ENCODE measurements around the gene CCDC18.

DNA sequence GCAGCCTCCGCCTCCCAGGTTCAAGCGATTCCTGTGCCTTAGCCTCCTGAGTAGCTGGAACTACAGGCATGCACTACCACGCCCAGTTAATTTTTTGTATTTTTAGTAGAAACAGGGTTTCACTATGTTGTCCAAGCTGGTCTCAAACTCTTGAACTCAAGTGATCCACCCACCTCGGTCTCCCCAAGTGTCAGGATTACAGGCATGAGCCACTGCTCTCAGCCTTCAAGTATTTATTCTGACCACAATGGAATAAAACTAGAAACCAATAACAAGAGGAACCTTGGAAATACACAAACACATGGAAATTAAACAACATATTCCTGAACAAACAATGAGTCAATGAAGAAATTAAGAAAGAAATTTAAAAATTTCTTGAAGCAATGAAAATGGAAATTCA, 132.5 kb downstream of the CCDC18 start:
- TF ChIP-seq, protein P1, sequence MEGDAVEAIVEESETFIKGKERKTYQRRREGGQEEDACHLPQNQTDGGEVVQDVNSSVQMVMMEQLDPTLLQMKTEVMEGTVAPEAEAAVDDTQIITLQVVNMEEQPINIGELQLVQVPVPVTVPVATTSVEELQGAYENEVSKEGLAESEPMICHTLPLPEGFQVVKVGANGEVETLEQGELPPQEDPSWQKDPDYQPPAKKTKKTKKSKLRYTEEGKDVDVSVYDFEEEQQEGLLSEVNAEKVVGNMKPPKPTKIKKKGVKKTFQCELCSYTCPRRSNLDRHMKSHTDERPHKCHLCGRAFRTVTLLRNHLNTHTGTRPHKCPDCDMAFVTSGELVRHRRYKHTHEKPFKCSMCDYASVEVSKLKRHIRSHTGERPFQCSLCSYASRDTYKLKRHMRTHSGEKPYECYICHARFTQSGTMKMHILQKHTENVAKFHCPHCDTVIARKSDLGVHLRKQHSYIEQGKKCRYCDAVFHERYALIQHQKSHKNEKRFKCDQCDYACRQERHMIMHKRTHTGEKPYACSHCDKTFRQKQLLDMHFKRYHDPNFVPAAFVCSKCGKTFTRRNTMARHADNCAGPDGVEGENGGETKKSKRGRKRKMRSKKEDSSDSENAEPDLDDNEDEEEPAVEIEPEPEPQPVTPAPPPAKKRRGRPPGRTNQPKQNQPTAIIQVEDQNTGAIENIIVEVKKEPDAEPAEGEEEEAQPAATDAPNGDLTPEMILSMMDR (conservative IDR thresholded peaks at IDR 0.05; ENCODE audit: low read length) = no peak
- no peak for TF ChIP-seq EZH2phosphoT487 (IDR thresholded peaks at IDR 0.05; ENCODE audit: borderline replicate concordance, low read depth, low read length)

Measured in OCI-LY7 (cell line).